Measurements from ENCODE around the gene CCL22. TPM values are rescaled to one million over a fixed set of nuclear protein-coding genes. Genes with fewer than 3 reads are reported as not detected.

CCL22 gene
- total and polyA plus RNA-seq, 2 donors (not counting 3 experiments of a cell fraction or from before 2014, with no cell fraction given), result not detected

GRCh38 chr16:57354311-57354710, 4.3 kb upstream of the CCL22 start:
- BruUV-seq (replicated peaks), result no TSS peak
- Histone ChIP-seq H3K9me1 (replicated peaks; ENCODE audit: control insufficient read depth, extremely low read depth, insufficient read depth, low read length) (no peaks in the 10 kb centered on the region), H3K4me2 (ENCODE audit: insufficient read depth, low read length) (no peak overlapping the region), H2AFZ (ENCODE audit: low read depth, low read length) (no peak overlapping the region), H3K79me2 (ENCODE audit: control insufficient read depth, insufficient read depth, low read length) (no peaks in the 10 kb centered on the region), H3K9ac (replicated peaks; ENCODE audit: extremely low read depth, insufficient read depth, low read length) (no peak overlapping the region), H3K9me3 (replicated peaks; ENCODE audit: control insufficient read depth, insufficient read depth, low read length) (no peaks in the 10 kb centered on the region), H3K27ac (ENCODE audit: insufficient read depth, low read depth, low read length) (no peak overlapping the region), H3K4me1 (ENCODE audit: control insufficient read depth, extremely low read depth, insufficient read depth, low read length) (no peaks in the 10 kb centered on the region), H3K36me3 (ENCODE audit: control insufficient read depth in 2 of 2, extremely low read depth in 1 of 2, insufficient read depth in 2 of 2, low read length in 2 of 2) (no peaks in the 10 kb centered on the region), H4K20me1 (replicated peaks; ENCODE audit: control insufficient read depth, extremely low read depth, insufficient read depth, low read length) (no peaks in the 10 kb centered on the region), H3K4me3 (replicated peaks in 1 of 3; ENCODE audit: insufficient read depth in 1 of 3, low read depth in 1 of 3, low read length in 3 of 3) (no peak overlapping the region), H3K27me3 (ENCODE audit: control insufficient read depth in 2 of 2, insufficient read depth in 2 of 2, low read length in 2 of 2) (peaks cover 2 to 3% of the 10 kb centered on the region in 2 experiments)
- ChIA-PET POLR2A (no interaction called here), CTCF (interaction anchor here (1.0 kb wide), 1 partner anchor 9 kb away, joined by 3 read pairs; no protein-coding TSS in a partner anchor)
- no peak for DNase-seq (ENCODE audit: low read depth, low spot score)
- dilution Hi-C loops (cut with MboI; ENCODE audit: extremely low pct_ligation_motif_present, low sequenced_read_pairs) (no loop called here), intact Hi-C loops (cut with micrococcal nuclease) (no loop called here)
- TF ChIP-seq CTCF (IDR thresholded peaks at IDR 0.05; ENCODE audit: extremely low read depth in 1 of 2, insufficient read depth in 1 of 2, low read depth in 1 of 2, low read length in 2 of 2) (no peak), JUN (IDR thresholded peaks at IDR 0.05; ENCODE audit: borderline replicate concordance, insufficient read depth, insufficient read length, low read depth) (no peak), GATA2 (IDR thresholded peaks at IDR 0.05; ENCODE audit: insufficient read depth, insufficient read length, low read depth, low read length) (no peak), POLR2A (IDR thresholded peaks at IDR 0.05; ENCODE audit: low read depth, low read length) (no peak), MAX (IDR thresholded peaks at IDR 0.05; ENCODE audit: insufficient read depth, insufficient read length) (no peak), MYC (IDR thresholded peaks at IDR 0.05; ENCODE audit: low read depth, low read length) (no peak), FOS (IDR thresholded peaks at IDR 0.05; ENCODE audit: borderline replicate concordance, insufficient read depth, low read length) (no peak), EZH2 (IDR thresholded peaks at IDR 0.05; ENCODE audit: borderline replicate concordance, low read depth, low read length, severe bottlenecking) (no peak), POLR2AphosphoS5 (IDR thresholded peaks at IDR 0.05; ENCODE audit: insufficient read depth, low read depth, low read length) (no peak)
- no peak for FAIRE-seq
